Inflammatory macrophage (primary cell): ENCODE measurements around the gene SNAP25.

ENCODE experiments used
- DNase-seq, 2 donors: peaks; one replicate each; pipeline ENCODE4 v3.0.0-alpha.2; 2020 to 2022

The SNAP25 gene

DNA sequence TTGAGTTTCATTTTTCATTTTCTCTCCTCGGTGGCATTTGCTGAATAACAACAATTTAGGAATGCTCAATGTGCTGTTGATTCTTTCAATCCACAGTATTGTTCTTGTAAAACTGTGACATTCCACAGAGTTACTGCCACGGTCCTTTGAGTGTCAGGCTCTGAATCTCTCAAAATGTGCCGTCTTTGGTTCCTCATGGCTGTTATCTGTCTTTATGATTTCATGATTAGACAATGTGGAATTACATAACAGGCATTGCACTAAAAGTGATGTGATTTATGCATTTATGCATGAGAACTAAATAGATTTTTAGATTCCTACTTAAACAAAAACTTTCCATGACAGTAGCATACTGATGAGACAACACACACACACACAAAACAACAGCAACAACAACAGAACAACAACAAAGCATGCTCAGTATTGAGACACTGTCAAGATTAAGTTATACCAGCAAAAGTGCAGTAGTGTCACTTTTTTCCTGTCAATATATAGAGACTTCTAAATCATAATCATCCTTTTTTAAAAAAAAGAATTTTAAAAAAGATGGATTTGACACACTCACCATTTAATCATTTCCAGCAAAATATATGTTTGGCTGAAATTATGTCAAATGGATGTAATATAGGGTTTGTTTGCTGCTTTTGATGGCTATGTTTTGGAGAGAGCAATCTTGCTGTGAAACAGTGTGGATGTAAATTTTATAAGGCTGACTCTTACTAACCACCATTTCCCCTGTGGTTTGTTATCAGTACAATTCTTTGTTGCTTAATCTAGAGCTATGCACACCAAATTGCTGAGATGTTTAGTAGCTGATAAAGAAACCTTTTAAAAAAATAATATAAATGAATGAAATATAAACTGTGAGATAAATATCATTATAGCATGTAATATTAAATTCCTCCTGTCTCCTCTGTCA is 88.1 kb downstream of the SNAP25 start:
- no peak for DNase-seq

DNA sequence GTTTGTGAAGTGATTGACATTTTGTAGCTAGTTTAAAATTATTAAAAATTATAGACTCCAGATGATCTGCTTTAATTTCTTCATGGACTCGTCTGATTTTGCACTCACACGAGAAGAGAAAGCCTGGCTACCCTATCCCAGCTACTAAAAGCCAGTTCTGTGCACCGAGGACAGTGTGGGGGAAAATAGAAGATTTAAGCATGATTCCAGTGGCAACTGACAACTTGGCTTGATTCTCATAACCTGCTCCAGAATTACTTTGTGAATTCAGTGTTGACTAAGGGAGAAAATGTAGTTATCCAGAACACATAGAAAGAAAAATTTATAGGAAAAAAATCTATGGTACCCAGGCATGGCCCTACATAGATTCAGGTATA is 88.7 kb downstream of the SNAP25 start:
- no peak for DNase-seq

DNA sequence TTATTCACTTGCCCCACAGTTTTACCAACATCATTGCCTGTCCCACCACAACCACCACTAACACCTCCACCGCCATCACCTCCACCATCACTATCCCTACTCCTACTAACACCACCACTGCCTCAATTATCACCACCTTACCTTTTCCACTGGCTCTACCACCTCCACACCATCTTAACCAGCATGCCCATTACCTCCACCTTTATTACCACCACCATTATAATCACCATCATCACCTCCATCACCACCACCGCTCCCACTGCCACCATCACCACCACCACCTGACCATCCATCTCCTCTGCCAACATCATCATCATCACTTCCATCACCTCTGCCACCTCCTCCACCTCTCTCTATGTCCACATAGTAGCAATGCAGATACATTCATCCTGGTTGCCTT is 90.0 kb downstream of the SNAP25 start:
- DNase-seq: no peak

DNA sequence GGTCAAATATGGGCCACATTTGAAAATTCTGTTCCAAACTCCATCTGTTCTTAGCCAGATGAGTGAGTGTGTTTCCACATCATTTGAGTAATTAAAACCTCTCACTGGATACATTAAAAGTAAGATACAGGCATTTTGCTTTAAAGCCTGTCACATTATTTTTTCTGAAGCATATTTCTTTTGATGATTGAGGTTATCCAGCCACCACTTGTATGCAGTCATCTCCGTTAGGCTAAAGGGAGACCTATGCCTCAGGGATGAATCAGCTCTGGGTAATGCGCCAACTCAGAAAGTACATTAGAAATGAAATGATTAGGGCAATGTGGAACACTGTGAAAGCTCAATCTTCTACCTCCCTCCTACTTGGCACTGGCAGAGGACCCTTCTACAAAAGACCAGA is 90.7 kb downstream of the SNAP25 start:
- no peak for DNase-seq

DNA sequence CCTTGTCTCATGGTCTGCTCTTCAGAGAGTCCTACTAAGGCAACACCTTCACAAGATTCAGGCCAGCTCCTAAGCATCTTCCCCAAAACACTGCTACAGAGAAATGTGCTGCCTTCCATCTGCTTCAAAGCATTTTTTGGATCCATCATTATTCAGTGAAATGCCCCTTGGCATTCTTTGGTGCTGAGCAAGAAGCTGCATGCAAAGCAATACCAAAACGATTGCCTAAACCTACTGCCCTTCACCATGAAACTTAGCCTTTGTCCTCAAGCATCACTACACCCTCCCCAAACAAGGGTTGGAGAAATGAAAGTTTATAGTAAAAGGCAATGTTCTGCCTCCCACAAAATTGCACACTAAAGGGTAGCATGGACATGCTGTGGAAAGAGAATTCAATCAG is 93.5 kb downstream of the SNAP25 start:
- DNase-seq: no peak

DNA sequence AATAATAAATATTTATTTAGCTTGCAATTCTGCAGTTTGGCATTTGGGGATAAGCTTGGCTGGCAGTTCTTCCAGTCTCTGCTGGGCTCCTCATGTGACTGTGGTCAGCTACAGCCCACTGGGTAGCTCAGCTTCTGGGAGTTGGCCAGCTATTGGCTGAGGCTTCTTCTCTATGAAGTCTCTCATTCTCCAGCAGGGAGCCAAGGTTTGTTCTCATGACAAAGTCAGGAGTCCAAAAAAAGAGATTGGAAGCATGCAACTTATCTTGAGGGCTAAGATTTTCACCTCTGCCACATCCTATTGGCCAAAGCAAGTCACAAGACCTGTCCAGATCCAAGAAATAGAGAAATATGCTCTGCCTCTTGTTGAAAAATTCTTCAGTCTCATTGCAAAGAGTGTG is 94.6 kb downstream of the SNAP25 start:
- DNase-seq: no peak

DNA sequence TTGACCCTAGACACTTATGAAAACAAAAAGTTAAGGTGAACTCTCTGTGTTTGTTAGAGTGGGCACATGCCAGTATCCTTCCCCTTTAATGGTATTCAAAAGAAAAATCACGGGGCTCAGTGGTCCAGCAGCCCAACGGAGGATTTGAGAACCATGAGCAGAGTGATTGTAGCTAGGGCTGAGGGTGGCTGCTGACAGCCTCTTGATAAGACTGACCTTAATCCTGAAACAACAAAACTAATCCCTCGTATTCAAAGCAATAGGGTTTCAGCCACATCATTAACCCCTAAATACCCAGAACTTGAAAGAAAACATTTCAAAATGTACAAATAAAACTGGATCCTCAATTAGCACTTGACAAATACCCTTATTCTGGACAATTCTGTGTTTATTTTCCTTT is 95.1 kb downstream of the SNAP25 start:
- no peak for DNase-seq

DNA sequence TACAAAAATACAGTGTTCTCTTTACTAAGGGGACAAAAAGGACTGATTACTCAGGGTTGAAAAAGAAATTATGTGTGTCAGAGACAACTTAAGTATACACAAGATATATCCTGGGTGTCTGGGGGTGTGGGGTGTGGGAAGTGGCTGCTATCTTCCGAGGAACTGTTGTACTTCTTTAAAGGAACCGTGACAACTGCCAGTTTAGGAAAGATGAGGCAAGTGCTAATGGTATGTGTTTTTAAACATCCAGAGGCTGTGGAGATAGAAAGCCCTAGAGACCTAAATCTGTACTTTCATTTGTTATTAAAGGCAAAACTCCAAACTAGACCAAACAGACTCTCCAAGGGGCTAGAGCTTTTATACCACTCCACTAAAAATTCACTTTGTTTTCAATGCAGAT is 95.6 kb downstream of the SNAP25 start:
- peak in 1 of 2 donors; percentile 6 for DNase-seq

DNA sequence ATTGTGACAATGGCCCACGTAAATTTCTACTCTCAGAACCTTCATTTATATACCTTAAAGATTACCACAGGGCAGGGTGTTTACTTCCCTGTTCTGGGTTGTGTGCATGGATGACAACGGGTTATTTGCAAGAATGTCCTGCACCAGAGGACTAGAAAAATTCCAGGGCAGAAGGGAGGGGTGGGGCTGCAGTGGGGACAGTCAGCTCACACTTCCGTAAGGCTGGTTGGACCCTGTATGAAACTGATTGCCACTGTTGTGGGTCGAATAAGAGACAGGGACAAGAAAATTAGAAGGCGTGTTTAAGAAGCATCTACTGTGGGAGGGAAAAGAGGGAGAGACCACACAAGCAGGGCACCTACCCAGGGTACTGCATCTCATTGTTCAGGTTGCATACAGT is 96.5 kb downstream of the SNAP25 start:
- DNase-seq: no peak

DNA sequence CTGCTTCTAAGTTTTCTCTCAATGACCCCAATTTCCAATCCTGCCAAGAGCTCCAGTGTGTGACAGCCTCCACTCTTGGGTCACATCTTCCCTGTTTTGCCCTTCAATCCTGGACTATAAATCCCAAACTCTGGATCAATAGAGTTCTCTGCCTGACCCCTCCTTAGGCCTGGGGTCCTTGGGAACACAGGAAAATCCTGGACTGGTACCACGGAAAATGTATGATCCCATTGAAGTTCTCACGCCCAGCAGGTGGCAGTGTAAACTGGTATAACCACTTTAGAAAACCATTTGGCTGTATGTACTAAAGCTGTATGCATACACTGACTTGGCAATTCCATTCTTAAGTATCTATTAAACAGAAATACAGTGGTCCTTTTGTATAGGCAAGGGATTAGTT is 98.0 kb downstream of the SNAP25 start:
- no peak for DNase-seq

DNA sequence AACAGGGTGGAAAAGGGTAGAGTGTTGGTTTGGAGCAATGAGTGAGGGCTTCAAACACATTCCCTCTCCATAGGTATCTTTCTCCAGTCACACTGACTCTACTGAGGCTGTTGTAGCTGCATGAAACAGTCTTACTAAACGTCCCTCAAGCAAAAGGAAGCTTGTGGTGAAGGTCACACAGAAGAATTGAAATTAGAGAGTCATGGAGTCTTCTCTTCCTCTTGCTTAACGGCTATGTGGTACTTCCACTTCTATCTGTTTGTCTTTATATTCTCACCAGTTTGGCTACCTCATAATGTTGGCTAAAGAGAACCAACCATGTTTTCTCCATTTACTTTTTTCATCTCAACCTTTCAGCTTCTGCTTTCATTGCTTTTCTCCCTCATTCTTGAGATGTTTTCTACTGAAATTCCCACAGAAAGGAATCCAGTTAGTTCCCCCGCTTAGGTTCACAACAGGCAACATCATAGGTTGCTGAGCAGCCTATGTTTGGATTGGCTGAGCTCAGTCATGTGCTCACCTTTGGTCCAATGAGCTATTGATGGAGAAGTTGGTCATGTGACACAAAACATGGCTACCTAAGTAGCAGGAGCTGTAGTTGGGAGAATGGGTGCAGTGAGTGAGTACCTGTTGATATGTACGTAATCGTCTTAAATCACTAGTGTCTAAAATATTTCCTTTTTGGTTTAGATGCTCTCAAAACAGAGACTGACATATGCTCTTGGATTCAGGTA is 99.8 kb downstream of the SNAP25 start:
- DNase-seq: peak; percentile 25 to 34

DNA sequence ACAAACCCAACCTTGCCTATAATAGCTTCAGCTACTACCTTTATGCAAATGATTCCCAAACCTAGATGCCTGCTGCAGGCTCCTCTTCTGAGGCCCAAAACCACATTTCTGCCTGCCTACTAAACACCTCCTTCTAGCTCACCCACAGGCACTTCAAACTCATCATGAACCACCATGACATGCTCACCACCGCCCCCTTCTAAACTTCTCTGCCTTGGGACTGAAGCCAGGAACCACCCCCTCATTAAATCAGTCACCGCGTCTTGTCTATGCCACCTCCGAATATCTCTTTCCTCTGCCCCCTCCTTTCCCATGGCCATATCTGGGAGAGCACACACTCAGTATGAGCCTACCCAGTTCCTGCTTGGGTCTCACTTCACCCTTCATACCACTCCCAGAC is 101.2 kb downstream of the SNAP25 start:
- no peak for DNase-seq

DNA sequence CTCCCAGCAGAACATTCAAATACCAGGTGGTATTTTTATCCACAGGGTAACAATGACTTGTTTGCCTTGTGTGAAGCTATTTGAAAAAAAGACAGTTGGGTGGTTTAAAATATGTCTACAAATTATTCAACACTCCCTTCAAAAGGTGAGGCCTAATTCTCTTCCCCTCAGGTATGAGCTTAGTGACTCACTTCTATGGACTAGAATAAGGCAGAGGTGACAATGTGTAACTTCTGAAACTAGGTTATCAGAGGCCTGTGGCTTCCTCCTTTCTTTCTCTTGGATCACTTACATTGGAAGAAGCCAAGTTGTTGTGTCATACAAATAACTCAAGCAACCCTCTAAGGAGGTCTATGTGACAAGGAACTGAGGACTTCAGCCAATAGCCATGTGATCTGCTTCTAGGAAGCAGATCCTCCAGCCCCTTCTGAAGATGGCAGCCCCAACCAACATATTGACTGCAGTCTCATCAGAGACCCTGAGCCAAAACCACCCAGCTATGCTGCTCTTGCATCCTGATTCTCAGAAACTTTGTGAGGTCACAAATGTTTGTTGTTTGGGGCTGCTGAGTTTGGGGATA is 102.6 kb downstream of the SNAP25 start:
- no peak for DNase-seq

DNA sequence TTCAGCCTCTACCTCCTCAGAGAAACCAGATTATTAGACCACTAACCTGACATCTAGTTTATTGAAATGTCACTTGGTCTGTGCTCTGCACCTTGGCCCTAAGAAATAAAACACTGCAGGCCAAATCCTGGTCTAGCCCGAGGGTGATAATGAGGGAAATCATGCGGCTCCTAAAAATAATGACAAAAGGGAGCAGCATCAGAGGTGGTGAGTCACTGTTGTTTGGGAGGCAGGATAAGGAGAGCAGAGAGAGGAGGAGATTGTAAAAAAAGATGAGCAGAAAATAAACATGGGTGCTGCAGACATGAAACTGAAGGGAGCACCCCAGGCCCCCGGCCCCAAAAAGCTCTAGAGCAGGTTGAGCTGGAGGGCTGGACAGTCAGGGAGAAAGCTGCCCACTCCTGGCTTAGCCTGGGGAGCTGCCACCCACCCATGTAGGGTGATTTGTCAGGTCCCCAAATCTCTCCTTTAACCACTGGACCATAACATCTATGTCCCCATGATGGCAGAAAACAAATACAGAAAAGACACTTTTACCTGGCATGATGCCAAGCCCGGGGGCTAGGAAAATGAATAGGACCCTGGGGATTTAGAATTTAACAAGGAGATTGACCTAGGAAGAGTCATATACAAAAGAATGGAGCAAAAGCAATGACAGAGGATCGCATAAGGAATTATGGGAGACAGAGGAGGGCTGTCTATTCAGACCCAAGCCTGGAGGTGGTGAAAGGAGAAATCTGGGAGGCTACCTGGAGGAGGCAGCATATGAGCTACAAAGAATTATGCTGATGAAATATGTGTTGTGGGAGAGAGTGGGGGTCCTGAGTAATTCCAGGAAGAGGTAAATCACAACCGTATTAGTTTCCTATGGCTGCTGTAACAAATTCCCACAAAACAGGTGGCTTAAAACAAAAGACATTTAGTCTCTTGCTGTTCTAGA is 103.7 kb downstream of the SNAP25 start:
- no peak for DNase-seq

DNA sequence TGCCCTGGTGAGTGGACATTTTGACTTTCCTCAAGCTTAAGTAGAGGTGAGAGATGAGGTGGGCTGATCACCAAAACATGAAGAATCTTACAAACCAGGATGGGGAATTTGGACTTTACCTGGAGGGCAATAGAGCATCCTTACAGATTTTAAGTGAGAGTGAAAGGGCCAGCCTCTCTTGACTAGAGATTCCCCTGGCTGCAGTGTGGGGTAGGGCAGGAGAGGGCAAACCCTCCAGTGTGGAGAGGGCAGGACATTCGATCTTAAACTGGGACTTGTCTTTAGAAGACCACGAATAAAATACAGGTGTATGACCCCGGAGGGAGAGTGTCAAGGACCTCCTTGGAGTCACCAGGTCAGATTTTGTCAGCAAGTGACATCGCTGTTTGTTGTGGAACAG is 105.1 kb downstream of the SNAP25 start:
- DNase-seq: no peak

DNA sequence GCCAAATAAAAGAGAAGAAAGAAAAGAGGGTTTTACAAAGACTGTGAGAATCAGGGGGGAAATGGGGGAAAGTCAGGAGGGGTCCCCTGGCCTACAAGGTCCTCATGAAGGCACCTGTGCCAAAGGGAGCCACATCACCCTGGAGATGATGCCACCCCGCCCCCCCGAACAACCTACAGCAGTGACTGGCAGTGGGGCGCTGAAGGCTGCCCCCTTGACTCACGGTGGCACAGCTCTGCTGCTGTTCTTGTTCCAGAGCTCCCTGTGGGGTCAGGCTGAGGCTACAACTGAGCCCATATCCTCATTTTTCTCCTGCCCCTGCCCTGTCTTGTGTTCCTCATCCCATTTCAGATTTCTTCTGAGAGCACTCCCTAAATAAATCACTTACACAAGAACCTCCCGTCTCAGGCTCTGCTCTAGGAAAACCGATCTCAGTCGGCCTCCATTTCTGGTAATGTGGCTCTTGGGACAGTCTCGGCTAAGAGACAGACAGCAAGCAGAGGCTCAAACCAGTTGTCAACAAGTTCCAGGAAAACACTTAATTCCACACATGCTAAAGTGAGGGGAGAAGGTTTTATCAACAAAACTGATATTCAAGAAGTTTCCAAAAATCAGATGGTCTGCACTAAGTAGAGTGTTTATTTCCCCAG is 105.7 kb downstream of the SNAP25 start:
- DNase-seq: no peak

DNA sequence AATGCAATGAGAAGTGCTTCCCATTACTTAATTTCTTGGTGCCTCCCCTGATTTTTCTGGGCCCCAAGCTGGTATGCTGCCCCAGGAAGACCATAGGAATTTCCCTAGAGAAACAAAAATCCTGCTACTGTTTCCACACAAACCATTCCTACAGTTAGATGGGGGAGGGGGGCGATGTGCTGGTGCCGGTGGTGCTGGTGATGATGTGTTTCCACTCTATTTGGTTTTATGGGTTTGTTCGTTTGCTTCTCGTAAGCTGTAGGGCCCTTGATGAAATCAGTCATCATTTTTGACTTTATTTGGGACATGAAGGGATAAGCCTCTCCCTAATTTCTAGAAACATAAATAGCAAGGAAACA is 110.2 kb downstream of the SNAP25 start:
- no peak for DNase-seq

DNA sequence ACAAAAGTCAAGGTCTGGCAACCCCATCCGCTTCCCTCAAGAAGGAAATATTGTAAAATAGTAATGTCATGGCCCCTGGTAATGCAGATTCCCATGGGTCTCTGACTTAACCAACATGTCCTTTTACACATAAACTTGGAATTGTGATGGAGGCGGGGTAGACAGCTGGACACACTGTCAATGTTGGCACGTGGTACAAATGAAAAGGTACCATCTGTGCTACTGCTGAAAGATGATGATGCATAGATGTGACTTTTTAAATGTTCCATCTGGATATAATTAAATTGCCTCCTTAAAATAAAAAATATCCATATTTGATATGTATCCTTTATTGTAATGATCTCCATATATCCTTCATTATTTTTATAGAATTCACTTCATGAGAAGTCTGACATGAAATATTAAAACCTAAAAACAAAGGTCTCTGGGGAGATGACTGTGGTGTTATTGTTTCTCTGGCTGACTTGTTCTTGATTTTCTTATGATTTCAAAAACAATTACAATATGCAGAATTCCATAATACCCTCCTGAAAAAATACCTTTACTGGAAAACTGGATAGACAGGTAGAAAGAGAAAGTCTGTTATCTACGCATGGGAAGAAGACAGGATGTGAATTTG is 110.9 kb downstream of the SNAP25 start:
- no peak for DNase-seq

DNA sequence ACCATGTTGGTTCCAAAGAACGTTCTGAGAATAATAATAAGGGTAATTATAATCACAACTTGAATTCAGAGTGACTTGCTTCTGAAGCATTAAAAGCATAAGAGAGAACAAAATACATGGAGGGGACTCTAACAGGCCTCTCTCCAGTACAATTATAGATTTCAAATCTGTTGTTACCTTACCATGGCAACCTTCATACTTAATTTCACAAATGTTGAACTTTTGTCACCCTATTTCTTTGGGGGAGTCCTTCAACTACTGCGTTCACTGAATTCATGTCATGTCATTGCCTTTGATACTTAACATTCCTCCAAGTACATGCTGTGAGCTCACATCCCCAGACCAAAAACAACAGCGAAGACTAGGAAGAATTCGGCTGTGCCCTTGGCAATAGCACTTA is 111.4 kb downstream of the SNAP25 start:
- no peak for DNase-seq

DNA sequence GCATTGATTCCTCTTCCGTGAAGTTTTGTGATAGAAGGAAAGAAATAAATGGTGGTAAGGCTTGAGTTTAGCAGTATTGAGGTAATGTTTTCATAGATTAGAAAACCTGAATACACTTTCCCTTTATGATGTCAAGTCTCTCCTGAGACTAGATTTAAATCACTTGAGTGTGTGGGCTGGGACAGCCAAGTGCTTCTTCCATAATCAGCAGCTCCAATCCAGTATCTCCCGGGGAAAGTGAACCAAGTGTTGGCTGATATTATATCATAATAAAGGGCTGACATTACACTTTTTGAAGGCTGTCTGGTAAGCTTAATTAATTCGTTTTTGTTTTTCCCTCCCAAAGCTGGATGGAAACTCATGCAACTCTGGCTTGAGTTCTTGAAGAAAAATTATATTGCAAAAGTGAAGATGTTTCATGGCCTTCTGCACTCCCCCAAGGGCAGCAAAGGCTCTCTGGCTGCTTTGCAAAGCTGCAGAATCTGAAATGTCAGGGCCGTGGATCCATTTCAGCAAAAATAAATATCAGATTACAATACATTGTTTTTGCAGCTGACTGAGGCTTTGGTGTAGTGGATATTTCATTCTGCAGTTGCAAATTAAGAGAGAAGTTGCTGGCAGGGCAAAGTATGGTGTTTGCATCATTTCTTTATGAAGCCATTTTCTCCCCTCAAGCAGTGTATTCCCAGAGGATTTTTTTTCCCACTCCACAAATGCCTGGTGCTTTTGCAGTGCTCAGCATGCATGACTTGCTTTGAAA is 114.2 kb downstream of the SNAP25 start:
- DNase-seq: no peak
